ENCODE data around the gene CRIP1.

DNA sequence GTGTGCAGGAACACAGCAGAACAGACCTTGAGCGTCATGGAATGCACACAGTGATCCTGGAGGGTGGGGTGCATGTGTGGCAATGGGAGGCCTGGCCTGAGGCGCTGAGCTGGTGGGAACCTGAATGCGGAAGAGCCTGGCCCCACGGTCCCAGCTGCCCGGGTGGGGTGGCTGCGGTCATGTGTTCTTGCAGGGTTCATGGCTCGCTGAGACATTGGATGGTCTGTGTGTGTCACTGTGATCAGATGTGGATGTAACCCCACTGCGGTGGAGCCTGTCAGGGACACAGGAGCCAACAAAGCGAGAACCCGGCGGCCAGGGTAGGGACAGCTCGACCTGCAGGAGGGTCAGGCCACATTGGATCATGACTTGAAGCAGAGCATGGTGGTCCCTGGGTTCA, 43.9 kb upstream of the CRIP1 start:
- TF ChIP-seq, protein P1, sequence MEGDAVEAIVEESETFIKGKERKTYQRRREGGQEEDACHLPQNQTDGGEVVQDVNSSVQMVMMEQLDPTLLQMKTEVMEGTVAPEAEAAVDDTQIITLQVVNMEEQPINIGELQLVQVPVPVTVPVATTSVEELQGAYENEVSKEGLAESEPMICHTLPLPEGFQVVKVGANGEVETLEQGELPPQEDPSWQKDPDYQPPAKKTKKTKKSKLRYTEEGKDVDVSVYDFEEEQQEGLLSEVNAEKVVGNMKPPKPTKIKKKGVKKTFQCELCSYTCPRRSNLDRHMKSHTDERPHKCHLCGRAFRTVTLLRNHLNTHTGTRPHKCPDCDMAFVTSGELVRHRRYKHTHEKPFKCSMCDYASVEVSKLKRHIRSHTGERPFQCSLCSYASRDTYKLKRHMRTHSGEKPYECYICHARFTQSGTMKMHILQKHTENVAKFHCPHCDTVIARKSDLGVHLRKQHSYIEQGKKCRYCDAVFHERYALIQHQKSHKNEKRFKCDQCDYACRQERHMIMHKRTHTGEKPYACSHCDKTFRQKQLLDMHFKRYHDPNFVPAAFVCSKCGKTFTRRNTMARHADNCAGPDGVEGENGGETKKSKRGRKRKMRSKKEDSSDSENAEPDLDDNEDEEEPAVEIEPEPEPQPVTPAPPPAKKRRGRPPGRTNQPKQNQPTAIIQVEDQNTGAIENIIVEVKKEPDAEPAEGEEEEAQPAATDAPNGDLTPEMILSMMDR (IDR thresholded peaks at IDR 0.05) = no peak
- no peak for TF ChIP-seq EP300 (IDR thresholded peaks at IDR 0.05)
